Fibroblast of skin of left biceps (primary cell): Measurements from ENCODE around the gene PLA1A.

Experiments used
- DNase-seq, 2 experiments: peaks; one replicate each; pipeline ENCODE4 v3.0.0-alpha.2; 2013; ENCODE audit warnings: low read depth in 2 of 2

The PLA1A gene

GRCh38 chr3:119636891-119637611 is 39.4 kb downstream of the PLA1A start:
- DNase-seq = no peak

- DNase-seq = peak; percentile 81 to 87
Observed at GRCh38 chr3:119637679-119638477, 40.2 kb downstream of the PLA1A start.

- no peak for DNase-seq
Observed at GRCh38 chr3:119639494-119640350, 42.0 kb downstream of the PLA1A start.

GRCh38 chr3:119641416-119641815 is 43.7 kb downstream of the PLA1A start:
- DNase-seq = no peak

- no peak for DNase-seq
Observed at GRCh38 chr3:119642746-119643473, 45.2 kb downstream of the PLA1A start.

GRCh38 chr3:119643528-119643927 is 45.8 kb downstream of the PLA1A start:
- DNase-seq = peak; percentile 36 to 47

- DNase-seq = no peak
Observed at GRCh38 chr3:119644481-119644880, 46.8 kb downstream of the PLA1A start.

- no peak for DNase-seq
Observed at GRCh38 chr3:119645813-119646212, 48.1 kb downstream of the PLA1A start.

- no peak for DNase-seq
Observed at GRCh38 chr3:119647171-119647570, 49.5 kb downstream of the PLA1A start.

- DNase-seq = no peak
Observed at GRCh38 chr3:119647843-119648575, 50.3 kb downstream of the PLA1A start.

GRCh38 chr3:119649761-119650160 is 52.1 kb downstream of the PLA1A start:
- no peak for DNase-seq

- no peak for DNase-seq
Observed at GRCh38 chr3:119652306-119653033, 54.8 kb downstream of the PLA1A start.

- DNase-seq = no peak
Observed at GRCh38 chr3:119653876-119654275, 56.2 kb downstream of the PLA1A start.

GRCh38 chr3:119657887-119658702 is 60.4 kb downstream of the PLA1A start:
- DNase-seq = no peak

GRCh38 chr3:119658994-119659393 is 61.3 kb downstream of the PLA1A start:
- DNase-seq = no peak

GRCh38 chr3:119659606-119660291 is 62.1 kb downstream of the PLA1A start:
- no peak for DNase-seq

GRCh38 chr3:119660474-119661440 is 63.1 kb downstream of the PLA1A start, which contains the start of gene POPDC2:
POPDC2 (minus strand) TSS chr3:119660589; CDS start chr3:119660423, 166 bp downstream.
- no peak for DNase-seq
